MG63 (cell line): ENCODE data around the gene UGP2. TPM values are rescaled to one million over a fixed set of nuclear protein-coding genes. Genes with fewer than 3 reads are reported as not detected.
"Not testable (repeated sequence)": the region's sequence is repeated elsewhere in the genome, so short reads cannot be mapped to it uniquely, and the experiment has no call there.

Experiments
- DNase-seq: peaks from one replicate; pipeline ENCODE4 v3.0.0-alpha.2; 2020
- H3K27me3 ChIP-seq: fragments of 250-450 bp; sonication (Bioruptor Pico); 2 replicates; pipeline ENCODE4 v1.5.1; 2020; ENCODE audit warnings: mild to moderate bottlenecking, moderate library complexity
- H3K36me3 ChIP-seq: fragments of 250-450 bp; sonication (Bioruptor Pico); 2 replicates; pipeline ENCODE4 v1.5.1; 2020; ENCODE audit warnings: mild to moderate bottlenecking, moderate library complexity
- H3K4me3 ChIP-seq: fragments of 250-450 bp; sonication (Bioruptor Pico); 2 replicates; pipeline ENCODE4 v1.5.1; 2020; ENCODE audit warnings: mild to moderate bottlenecking, moderate library complexity
- H3K9me3 ChIP-seq: fragments of 250-450 bp; sonication (Bioruptor Pico); 2 replicates; pipeline ENCODE4 v1.5.1; 2020; ENCODE audit warnings: mild to moderate bottlenecking, moderate library complexity
- total RNA-seq: library from RNA; depleted of rRNA; stranded (reverse); fragments of >200 nt; shearing (Covaris generic); gene quantifications from 2 replicates; pipeline ENCODE4 v1.2.3, GENCODE V29; 2014; ENCODE audit warnings: low replicate concordance

UGP2 gene
- total RNA-seq, 1 experiment from 2014 or later, result 31.2 TPM

DNA sequence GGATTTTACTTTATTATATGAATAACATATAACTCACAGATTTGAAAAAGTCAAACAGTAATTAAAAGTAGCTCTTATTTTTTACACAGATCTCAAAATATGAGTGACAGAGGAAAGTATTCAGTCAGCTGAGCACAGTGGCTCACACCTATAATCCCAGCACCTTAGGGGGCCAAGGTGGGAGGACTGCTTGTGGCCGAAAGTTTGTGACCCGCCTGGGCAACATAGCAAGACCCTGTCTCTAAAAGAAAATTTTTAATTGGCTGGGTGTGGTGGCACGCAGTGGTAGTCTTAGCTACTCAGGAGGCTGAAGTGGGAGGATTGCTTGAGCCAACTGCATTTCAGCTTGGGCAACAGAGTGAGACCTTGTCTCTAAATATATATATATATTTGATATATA lies 19.2 kb upstream of the UGP2 start:
- H3K27me3 ChIP-seq, result no peaks in the 10 kb centered on the region
- no peak overlapping the region for H3K4me3 ChIP-seq
- no peak for DNase-seq
- H3K9me3 ChIP-seq, result no peaks in the 10 kb centered on the region
- H3K36me3 ChIP-seq, result no peaks in the 10 kb centered on the region

DNA sequence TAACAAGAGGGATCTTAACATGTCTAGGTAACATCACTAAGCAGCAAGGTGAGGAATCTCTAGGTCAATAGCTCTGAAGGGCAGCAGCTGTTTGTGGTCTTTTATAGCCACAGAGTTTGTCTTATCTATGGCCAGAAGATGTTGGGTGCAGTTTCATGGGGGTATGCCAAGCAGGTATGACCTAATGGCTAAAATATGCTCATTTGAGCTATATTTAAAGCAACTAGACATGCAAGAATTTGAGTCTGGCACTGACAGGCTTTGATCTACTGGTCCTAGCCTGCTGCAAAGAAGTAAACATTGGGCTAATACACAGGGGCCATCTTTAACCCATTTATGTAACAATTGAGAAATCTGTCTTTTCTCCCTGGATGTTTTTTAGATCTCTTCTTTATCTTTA lies 13.9 kb upstream of the UGP2 start:
- Histone ChIP-seq H3K9me3 (no peaks in the 10 kb centered on the region), H3K27me3 (no peaks in the 10 kb centered on the region), H3K36me3 (no peaks in the 10 kb centered on the region), H3K4me3 (no peak overlapping the region)
- peak; percentile 57 for DNase-seq

DNA sequence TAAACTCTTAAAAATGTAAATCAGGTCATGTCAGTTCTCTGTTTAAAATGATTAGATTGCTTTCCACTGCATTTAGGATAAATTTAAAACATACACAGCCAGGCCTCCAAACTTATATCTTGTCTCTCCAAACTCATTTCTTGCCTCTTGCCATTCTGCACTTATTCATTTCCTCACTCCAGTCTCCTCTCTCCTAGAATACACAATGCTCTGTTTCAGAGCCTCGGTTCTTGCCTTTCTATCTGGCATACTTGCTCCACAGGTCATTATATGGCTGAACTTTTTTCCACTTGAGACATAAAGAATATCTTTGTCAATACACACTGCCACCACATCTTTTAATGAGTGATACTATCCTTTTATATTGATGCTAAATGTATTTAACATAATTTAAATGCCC lies 10.5 kb upstream of the UGP2 start:
- no peak for DNase-seq
- no peaks in the 10 kb centered on the region for H3K9me3 ChIP-seq
- H3K36me3 ChIP-seq, result no peaks in the 10 kb centered on the region
- H3K27me3 ChIP-seq, result no peaks in the 10 kb centered on the region
- no peak overlapping the region for H3K4me3 ChIP-seq

DNA sequence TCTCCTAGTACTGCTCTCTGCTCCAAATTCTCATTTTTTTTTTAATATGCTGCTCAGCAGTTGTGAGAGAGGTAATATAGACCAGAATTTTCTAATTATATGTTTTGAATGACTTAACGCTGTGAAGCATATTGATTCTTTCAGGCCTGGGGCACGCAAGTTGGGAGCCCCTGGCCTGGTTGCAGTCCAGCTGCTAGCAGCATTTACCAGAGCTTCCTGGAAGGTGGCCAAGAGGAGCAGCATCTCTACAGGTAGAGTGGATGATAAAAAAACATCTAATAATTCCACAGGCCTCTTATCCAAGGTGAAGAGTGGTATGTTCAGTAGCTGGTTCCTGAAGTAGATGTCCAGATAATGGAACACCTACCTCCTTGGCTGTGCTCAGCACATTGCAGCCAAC lies 7.3 kb upstream of the UGP2 start:
- Histone ChIP-seq H3K9me3 (no peaks in the 10 kb centered on the region), H3K36me3 (no peaks in the 10 kb centered on the region), H3K4me3 (no peak overlapping the region), H3K27me3 (no peaks in the 10 kb centered on the region)
- DNase-seq, result no peak

DNA sequence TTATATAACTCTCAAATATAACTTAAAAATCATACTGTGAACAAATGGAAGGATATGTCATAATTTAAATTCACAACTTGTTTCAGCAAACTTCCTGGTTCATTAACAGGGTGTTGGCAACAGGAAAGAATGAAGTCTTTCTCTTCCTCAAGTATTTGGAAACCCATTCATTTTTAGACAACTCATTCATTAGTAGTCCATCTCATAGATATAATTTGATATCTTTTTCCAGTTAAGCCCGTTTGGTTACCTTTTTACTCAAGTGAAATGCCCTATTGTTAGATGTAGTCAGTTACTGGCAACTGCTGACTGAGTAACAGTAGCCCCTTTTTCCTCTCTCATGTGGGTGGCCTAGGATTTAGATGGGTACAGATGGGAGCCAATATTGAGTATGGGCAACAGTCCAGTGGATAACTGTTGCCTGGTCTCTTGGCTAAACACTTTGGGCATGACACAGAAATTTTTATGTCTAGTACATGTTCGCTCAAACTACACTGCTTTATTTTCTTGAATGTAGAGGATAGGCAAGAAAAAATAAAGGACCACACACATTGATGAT lies 4.6 kb upstream of the UGP2 start:
- H3K9me3 ChIP-seq, result no peaks in the 10 kb centered on the region
- H3K4me3 ChIP-seq, result no peak overlapping the region
- H3K36me3 ChIP-seq, result no peaks in the 10 kb centered on the region; the same call in 1 of the 2 replicates
- no peaks in the 10 kb centered on the region for H3K27me3 ChIP-seq
- DNase-seq, result no peak

DNA sequence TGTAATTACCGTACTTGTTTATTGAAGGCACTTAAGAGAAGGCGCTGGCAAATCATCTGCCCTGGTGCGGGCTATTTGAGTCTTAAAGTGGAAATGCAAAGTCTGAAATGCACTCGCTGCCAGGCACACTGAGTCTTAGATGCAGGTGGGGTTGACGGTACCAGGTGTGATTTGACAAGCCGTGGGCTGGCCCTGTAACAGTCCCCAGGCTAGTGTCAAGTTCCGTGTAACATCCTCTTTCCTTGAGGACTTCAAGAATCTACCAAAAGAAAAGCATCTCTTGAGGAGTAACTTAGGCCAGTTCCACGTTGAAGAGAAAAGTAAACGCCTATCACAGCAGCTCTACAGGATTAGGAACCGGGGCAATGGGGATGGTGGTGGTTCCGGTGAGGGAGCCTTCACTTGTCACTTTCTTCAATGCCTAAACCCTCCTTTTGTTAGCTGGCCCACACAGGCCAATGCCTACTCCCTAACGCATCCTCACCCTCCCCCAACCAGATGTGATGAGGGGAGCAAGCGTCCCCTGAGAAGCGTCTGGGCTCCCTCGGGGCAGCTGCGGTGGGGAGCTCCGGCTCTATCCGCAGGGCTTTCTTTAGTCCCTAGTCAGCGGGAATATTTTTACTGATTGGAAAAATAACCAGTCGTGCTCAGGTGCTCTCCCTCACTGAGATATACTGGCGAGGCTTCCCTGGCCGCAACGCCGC lies 1.5 kb upstream of the UGP2 start:
- Histone ChIP-seq H3K4me3 (peak overlapping the region; percentile 92), H3K27me3 (no peaks in the 10 kb centered on the region), H3K9me3 (no peaks in the 10 kb centered on the region), H3K36me3 (no peaks in the 10 kb centered on the region; the same call in 1 of the 2 replicates)
- DNase-seq, result no peak

DNA sequence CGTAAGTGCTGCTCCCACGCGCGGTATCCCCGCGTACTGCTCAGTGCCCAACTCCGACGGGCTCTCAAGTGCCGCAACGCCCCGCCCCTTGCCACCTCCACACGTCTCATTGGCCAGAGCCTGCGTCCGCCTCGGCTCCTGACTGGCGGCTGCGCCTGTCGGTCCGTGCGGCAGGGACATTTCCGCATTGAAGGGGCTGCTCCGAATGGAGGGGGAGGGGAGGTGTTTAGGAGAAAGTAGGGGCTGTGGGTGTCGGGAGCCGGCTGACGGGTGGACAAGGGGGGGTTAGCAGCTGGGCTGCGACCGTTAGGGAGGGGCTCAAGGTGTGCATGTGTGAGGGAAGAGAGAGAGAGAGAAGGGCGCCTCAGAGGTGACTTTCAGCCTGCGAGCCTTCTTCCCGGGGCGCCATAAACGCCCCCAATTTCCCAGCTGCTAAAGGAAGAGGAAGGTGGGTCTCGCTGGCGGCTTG lies 877 bp upstream of the UGP2 start:
- Histone ChIP-seq H3K27me3 (no peaks in the 10 kb centered on the region), H3K36me3 (no peaks in the 10 kb centered on the region; the same call in 1 of the 2 replicates), H3K9me3 (no peaks in the 10 kb centered on the region), H3K4me3 (peak overlapping the region; percentile 92)
- peak; percentile 98 for DNase-seq

DNA sequence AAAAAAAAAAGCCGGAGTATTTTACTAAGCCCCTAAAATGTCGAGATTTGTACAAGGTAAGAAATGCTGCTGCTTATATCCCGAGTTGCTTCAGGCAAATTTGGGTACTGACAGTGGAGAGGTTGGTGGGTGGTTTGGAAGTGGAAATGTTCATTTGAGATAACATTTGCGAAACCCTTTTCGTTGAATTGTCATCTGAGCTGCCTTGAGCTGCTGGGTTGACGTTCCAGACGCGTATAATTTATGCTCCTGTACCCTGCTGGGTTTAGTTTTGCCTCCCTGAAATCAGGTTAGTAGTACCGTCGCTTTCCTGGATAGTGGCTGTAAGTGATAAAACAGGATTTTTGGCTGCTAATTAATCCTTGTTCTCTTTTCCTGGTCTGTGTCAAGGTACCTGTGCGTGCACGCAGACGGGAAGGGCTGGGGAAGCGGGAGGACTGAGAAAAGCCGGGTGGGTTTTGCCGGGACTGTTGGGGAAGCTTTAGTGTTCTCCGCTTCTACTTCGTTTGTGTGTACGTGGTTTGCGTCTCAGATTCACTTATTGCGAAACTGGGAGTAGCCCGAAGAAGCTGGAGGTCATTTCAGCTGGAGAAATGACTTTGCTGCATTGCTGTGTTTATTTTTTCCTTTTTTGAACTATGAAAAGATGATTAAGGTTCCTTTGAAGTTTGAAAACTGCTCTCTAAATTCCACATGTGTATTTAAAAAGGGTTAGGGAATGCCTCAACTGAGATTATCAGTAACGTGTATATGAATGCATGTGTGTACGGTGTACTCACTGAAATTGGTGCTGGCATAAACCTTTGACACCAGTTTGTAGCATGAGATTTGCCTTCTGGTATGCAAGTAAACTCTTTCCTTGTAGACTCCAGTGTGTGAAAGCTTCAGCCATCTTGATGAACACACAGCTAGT lies 709 bp downstream of the UGP2 start:
- DNase-seq, result peak; percentile 7
- Histone ChIP-seq H3K4me3 (peak overlapping the region; percentile 92), H3K27me3 (no peaks in the 10 kb centered on the region), H3K36me3 (peaks cover 3% of the 10 kb centered on the region; the same call in 1 of the 2 replicates), H3K9me3 (no peaks in the 10 kb centered on the region)

DNA sequence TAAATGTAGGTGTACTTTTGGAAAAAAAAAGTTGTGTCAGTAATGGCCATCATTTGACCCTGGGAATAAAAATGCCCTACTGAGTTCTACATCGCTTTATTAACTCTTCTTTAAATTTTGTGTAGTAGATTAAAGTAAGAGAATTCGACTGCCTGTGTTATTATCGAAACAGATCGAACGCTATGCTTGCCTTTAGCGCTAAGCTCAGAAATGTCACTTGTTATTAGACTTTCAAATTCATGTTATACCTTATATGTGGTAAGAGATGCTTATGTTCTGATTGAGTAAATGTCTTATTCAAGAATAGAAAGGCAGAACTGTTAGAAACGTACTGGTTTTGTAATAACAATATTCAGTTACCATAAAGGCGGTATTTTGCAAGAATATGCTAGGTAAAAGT lies 1.4 kb downstream of the UGP2 start:
- H3K4me3 ChIP-seq, result peak overlapping the region; percentile 92
- no peaks in the 10 kb centered on the region for H3K27me3 ChIP-seq
- no peak for DNase-seq
- H3K9me3 ChIP-seq, result no peaks in the 10 kb centered on the region
- H3K36me3 ChIP-seq, result peaks cover 3% of the 10 kb centered on the region; the same call in 1 of the 2 replicates

DNA sequence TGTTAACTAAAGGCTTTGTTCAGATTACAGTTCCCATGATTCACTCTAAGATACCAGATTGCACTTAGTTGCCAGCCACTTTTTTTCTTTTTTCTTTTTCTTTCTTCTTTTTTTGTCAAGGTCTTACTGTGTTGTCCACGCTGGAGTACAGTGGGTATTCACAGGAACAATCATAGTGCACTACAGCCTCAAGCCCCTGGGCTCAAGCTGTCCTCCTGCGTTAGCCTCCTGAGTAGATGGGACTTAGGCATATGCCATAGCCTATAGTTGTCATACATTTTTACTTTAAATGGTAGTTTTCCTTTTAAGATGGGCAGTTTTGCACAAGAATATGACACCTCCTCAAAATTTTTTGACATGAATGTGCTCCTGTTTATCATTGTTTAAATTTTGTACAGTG lies 2.1 kb downstream of the UGP2 start:
- H3K4me3 ChIP-seq, result no peak overlapping the region
- peaks cover 3% of the 10 kb centered on the region; the same call in 1 of the 2 replicates for H3K36me3 ChIP-seq
- no peaks in the 10 kb centered on the region for H3K27me3 ChIP-seq
- no peaks in the 10 kb centered on the region for H3K9me3 ChIP-seq
- no peak for DNase-seq

DNA sequence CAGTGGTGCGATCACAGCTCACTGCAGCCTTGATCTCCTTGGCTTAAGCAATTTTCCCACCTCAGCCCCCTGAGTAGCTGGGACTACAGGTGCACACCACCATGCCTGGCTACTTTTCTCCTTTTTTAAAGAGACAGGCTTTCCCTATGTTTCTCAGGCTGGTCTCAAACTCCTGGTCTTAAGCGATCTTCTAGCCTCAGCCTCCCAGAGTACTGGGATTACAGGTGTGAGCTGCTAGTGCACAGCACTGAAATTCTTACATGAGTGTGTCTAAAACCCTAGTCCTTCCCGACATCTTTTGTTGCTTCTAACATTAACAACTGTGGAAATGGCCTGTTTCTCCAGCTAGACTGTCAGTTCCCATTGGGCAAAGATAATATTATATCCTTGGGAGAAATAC lies 2.9 kb downstream of the UGP2 start:
- Histone ChIP-seq H3K9me3 (no peaks in the 10 kb centered on the region), H3K4me3 (no peak overlapping the region), H3K27me3 (no peaks in the 10 kb centered on the region), H3K36me3 (peaks cover 3% of the 10 kb centered on the region; the same call in 1 of the 2 replicates)
- no peak for DNase-seq

DNA sequence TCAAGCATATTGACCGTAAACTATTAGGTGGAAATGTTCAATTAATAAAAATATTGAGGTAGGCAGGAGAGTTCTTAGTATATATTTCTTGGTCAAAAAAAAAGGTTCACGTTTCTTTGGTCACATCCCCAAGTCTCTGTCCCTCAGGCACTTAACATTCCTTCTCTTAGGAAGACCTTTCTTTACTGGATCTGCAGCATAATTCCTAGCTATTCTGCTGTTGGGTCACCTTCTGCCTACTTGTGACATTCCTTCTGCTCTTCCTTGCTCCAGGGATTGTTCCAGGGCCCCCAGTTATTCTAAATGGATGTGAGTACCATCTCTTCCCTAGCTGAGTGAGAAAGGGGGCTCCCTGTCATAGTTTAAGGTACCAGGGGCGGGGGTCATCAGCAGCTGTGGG lies 4.2 kb downstream of the UGP2 start:
- DNase-seq, result no peak
- no peak overlapping the region for H3K4me3 ChIP-seq
- H3K27me3 ChIP-seq, result no peaks in the 10 kb centered on the region
- no peaks in the 10 kb centered on the region for H3K9me3 ChIP-seq
- peaks cover 3% of the 10 kb centered on the region; the same call in 1 of the 2 replicates for H3K36me3 ChIP-seq

DNA sequence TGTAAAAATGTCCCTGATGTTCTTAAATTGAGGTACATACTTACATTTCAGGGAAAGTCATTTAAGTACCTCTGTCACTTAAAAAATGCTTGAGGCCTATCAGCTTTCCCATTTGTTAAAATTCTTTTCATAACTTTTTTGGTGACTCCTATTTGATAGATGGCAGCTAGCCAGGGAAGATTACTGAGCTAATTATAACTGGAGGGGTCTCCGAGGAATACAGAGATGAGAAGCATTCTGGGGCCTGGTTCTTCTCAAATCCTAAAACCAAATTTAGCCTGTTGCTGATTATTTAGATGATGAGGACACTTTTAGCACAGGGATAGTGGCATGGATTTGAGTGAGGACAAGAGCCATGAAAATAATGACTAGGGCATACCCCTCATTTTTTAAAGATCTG lies 4.8 kb downstream of the UGP2 start:
- H3K36me3 ChIP-seq, result peaks cover 3% of the 10 kb centered on the region; the same call in 1 of the 2 replicates
- H3K4me3 ChIP-seq, result no peak overlapping the region
- no peaks in the 10 kb centered on the region for H3K9me3 ChIP-seq
- no peaks in the 10 kb centered on the region for H3K27me3 ChIP-seq
- no peak for DNase-seq

DNA sequence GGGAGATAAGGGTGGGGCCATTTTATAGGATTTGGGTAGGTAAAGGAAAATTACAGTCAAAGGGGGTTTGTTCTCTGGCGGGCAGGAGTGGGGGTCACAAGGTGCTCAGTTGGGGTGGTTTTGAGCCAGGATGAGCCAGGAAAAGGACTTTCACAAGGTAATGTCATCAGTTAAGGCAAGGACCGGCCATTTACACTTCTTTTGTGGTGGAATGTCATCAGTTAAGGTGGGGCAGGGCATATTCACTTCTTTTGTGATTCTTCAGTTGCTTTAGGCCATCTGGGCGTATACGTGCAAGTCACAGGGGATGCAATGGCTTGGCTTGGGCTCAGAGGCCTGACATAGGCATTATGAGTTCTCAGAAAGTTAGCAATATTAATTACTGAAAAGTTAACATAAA lies 5.9 kb downstream of the UGP2 start:
- not testable (repeated sequence) for DNase-seq, H3K9me3 ChIP-seq, H3K27me3 ChIP-seq, H3K36me3 ChIP-seq, H3K4me3 ChIP-seq

DNA sequence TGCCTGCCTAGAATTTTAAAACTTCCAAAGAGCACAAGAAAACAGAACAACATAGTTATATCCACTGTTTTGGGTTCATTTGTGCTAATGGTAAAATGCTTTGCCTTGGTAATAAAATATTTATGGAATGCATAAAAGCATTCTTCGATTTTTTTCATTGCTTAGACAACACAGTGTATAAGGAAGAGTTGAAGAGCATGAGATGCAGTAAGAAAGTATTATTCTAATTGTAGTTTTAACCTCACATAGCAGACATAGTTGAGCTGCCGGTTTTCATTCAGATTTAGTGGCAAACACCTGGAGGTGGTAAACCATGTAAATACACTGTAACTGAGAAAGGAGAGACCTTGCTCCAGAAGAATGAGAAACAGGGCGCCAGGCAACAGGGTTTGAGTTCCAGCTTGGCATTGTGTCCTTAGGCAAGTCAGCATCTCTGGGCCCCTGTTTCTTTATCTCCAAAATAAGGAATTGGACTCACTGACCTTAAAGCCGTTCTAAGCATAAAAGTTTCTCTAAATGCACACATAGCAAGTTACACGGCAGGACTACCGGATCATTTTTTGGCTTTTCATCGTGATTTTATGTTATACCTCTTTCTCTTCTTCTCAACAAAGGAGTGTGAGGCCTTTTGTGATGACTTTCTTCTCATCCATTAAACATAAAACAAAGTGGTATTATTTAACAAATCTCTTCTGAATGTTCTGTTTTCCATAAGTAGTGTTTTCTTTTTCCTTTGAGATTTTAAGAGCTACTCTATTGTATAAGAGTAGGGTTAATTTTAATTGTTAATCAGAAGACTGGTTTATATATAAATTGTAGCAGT lies 7.9 kb downstream of the UGP2 start:
- DNase-seq, result no peak

DNA sequence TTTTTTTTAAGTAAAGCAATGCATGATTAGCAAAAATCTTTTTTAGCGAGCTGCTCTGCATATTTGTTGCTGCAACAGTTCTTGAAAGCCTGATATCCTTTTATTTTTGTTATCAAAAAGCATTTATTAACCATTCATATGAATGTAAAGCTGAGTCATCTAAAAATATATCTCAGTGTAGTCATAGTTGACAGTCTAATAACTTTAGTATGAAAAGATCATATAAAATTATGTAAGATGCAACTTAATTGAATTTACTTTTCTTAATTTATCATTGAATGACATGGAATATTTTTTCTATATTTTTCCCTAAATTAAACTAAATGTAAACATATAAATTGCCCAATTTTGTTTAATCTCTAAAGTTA lies 8.5 kb downstream of the UGP2 start:
- Histone ChIP-seq H3K36me3 (peaks cover 3% of the 10 kb centered on the region; the same call in 1 of the 2 replicates), H3K9me3 (no peaks in the 10 kb centered on the region), H3K27me3 (no peaks in the 10 kb centered on the region), H3K4me3 (no peak overlapping the region)
- DNase-seq, result no peak

More for the DNA sequence above, 7.9 kb downstream of the UGP2 start:
- Histone ChIP-seq H3K9me3 (no peaks in the 10 kb centered on the region), H3K4me3 (no peak overlapping the region), H3K27me3 (no peaks in the 10 kb centered on the region), H3K36me3 (peaks cover 3% of the 10 kb centered on the region; the same call in 1 of the 2 replicates)
